H9 (cell line): Measurements from ENCODE around the gene ARHGEF12. TPM values are rescaled to one million over a fixed set of nuclear protein-coding genes. Genes with fewer than 3 reads are reported as not detected.

Experiments
- DNase-seq: peaks from one replicate; pipeline ENCODE4 v3.0.0-alpha.2; 2017
- H2AFZ ChIP-seq: one replicate; pipeline ENCODE4 v1.6.1; 2013; ENCODE audit warnings: mild to moderate bottlenecking, low read length, control low read depth, moderate library complexity
- H2AK5ac ChIP-seq: 2 replicates; pipeline ENCODE4 v1.6.1; 2013; ENCODE audit warnings: low read length, control low read depth, mixed read lengths; ENCODE audit not compliant: insufficient read length
- H2BK120ac ChIP-seq: one replicate; pipeline ENCODE4 v1.6.1; 2013; ENCODE audit warnings: low read depth, mild to moderate bottlenecking, low read length, control low read depth, inconsistent platforms; ENCODE audit not compliant: poor library complexity, severe bottlenecking
- H2BK12ac ChIP-seq: 2 replicates; pipeline ENCODE4 v1.6.1; 2013; ENCODE audit warnings: low read length, control low read depth, mixed read lengths, low read depth; ENCODE audit not compliant: insufficient read length
- H2BK15ac ChIP-seq: 2 replicates; pipeline ENCODE4 v1.6.1; 2013; ENCODE audit warnings: low read depth, low read length, control low read depth
- H2BK20ac ChIP-seq: one replicate; pipeline ENCODE4 v1.6.1; 2013; ENCODE audit warnings: low read depth, mild to moderate bottlenecking, low read length, control low read depth, inconsistent platforms; ENCODE audit not compliant: poor library complexity, severe bottlenecking
- H2BK5ac ChIP-seq: 2 replicates; pipeline ENCODE4 v1.6.1; 2013; ENCODE audit warnings: low read length, control low read depth, mixed read lengths; ENCODE audit not compliant: insufficient read length
- H3K14ac ChIP-seq: 2 replicates; pipeline ENCODE4 v1.6.1; 2013; ENCODE audit warnings: low read length, control low read depth; ENCODE audit not compliant: insufficient read depth
- H3K18ac ChIP-seq: 2 replicates; pipeline ENCODE4 v1.6.1; 2013; ENCODE audit warnings: low read depth, mild to moderate bottlenecking, mixed read lengths, low read length, control low read depth; ENCODE audit not compliant: insufficient read length
- H3K23ac ChIP-seq: 2 replicates; pipeline ENCODE4 v1.6.1; 2013; ENCODE audit warnings: low read length, control low read depth, mixed read lengths, low read depth; ENCODE audit not compliant: insufficient read length
- H3K23me2 ChIP-seq: 2 replicates; pipeline ENCODE4 v1.6.1; 2013; ENCODE audit warnings: low read depth, mild to moderate bottlenecking, mixed read lengths, low read length, control low read depth; ENCODE audit not compliant: insufficient read length, poor library complexity, severe bottlenecking
- H3K27ac ChIP-seq: 2 replicates; pipeline ENCODE4 v1.5.1; 2013; ENCODE audit warnings: low read length, control low read depth, mixed read lengths, low read depth; ENCODE audit not compliant: insufficient read length
- H3K27me3 ChIP-seq: 2 replicates; pipeline ENCODE4 v1.6.1; 2013; ENCODE audit warnings: low read length, control low read depth, inconsistent platforms; ENCODE audit not compliant: insufficient read depth
- H3K4ac ChIP-seq: 2 replicates; pipeline ENCODE4 v1.6.1; 2013; ENCODE audit warnings: low read depth, mild to moderate bottlenecking, control low read depth, inconsistent platforms, low read length, moderate library complexity
- H3K4me1 ChIP-seq: 2 replicates; pipeline ENCODE4 v1.6.1; 2013; ENCODE audit warnings: low read length, control low read depth, inconsistent platforms; ENCODE audit not compliant: insufficient read depth
- H3K4me2 ChIP-seq: 2 replicates; pipeline ENCODE4 v1.6.1; 2013; ENCODE audit warnings: low read length, control low read depth, mixed read lengths; ENCODE audit not compliant: insufficient read length, insufficient read depth
- H3K56ac ChIP-seq: 2 replicates; pipeline ENCODE4 v1.6.1; 2013; ENCODE audit warnings: low read depth, mild to moderate bottlenecking, mixed read lengths, low read length, control low read depth; ENCODE audit not compliant: insufficient read length
- H3K79me1 ChIP-seq: 2 replicates; pipeline ENCODE4 v1.6.1; 2013; ENCODE audit warnings: low read depth, mild to moderate bottlenecking, moderate library complexity, low read length, control low read depth, inconsistent platforms; ENCODE audit not compliant: insufficient read depth, poor library complexity, severe bottlenecking
- H3K79me2 ChIP-seq: 2 replicates; pipeline ENCODE4 v1.6.1; 2013; ENCODE audit warnings: low read length, control low read depth, inconsistent platforms; ENCODE audit not compliant: insufficient read depth
- H3K9ac ChIP-seq: 2 replicates; pipeline ENCODE4 v1.6.1; 2013; ENCODE audit warnings: low read length, control low read depth, mixed read lengths; ENCODE audit not compliant: insufficient read length; ENCODE audit errors: extremely low read depth
- H3K9me3 ChIP-seq: one replicate; pipeline ENCODE4 v1.6.1; 2013; ENCODE audit warnings: low read depth, low read length, inconsistent platforms; ENCODE audit not compliant: control insufficient read depth
- H3T11ph ChIP-seq: one replicate; pipeline ENCODE4 v1.6.1; 2013; ENCODE audit warnings: mild to moderate bottlenecking, low read length, control low read depth, inconsistent platforms
- H4K20me1 ChIP-seq: one replicate; pipeline ENCODE4 v1.6.1; 2013; ENCODE audit not compliant: control insufficient read depth, insufficient read length, insufficient read depth
- H4K5ac ChIP-seq: 2 replicates; pipeline ENCODE4 v1.6.1; 2013; ENCODE audit warnings: low read depth, mild to moderate bottlenecking, mixed read lengths, low read length, control low read depth; ENCODE audit not compliant: insufficient read length
- H4K8ac ChIP-seq: replicated peaks from 2 replicates; pipeline ENCODE4 v1.6.1; 2013; ENCODE audit warnings: low read length, control low read depth, mixed read lengths, low read depth; ENCODE audit not compliant: insufficient read length
- H4K91ac ChIP-seq: 2 replicates; pipeline ENCODE4 v1.6.1; 2013; ENCODE audit warnings: low read depth, mild to moderate bottlenecking, moderate library complexity, mixed read lengths, low read length, control low read depth; ENCODE audit not compliant: insufficient read length
- H3K27ac Mint-ChIP-seq, 3 experiments: 2 replicates in 2 of 3; 3 replicates in 1 of 3; pipeline ENCODE4 v1.8.0; 2020 to 2021; ENCODE audit warnings: mixed read lengths in 3 of 3, mild to moderate bottlenecking in 1 of 3, moderate library complexity in 1 of 3
- H3K27me3 Mint-ChIP-seq: 2 replicates; pipeline ENCODE4 v1.8.0; 2021; ENCODE audit warnings: low read depth, mild to moderate bottlenecking, moderate library complexity, mixed read lengths
- H3K36me3 Mint-ChIP-seq, 3 experiments: 2 replicates in 2 of 3; 3 replicates in 1 of 3; pipeline ENCODE4 v1.8.0; 2020 to 2021; ENCODE audit warnings: low read depth in 3 of 3, mixed read lengths in 3 of 3; ENCODE audit not compliant: insufficient read depth in 1 of 3
- H3K4me1 Mint-ChIP-seq, 2 experiments: 2 replicates each; pipeline ENCODE4 v1.8.0; 2020; ENCODE audit warnings: mixed read lengths in 2 of 2
- H3K4me3 Mint-ChIP-seq, 2 experiments: 2 replicates in 1 of 2; 3 replicates in 1 of 2; pipeline ENCODE4 v1.8.0; 2020 to 2021; ENCODE audit warnings: mild to moderate bottlenecking in 2 of 2, mixed read lengths in 2 of 2, moderate library complexity in 1 of 2
- H3K9me3 Mint-ChIP-seq, 2 experiments: 2 replicates in 1 of 2; 3 replicates in 1 of 2; pipeline ENCODE4 v1.8.0; 2020; ENCODE audit warnings: mild to moderate bottlenecking in 2 of 2, mixed read lengths in 2 of 2, moderate library complexity in 1 of 2
- WGBS: extraction: QIAGEN DNeasy Blood & Tissue Kit; methylation state at CpG from one replicate; pipeline ENCODE4 v1.1.7; 2013; ENCODE audit warnings: missing lambda C conversion rate, low lambda C conversion rate, mixed read lengths; ENCODE audit not compliant: insufficient read length; ENCODE audit errors: extremely low coverage; 5-methylcytosine and 5-hydroxymethylcytosine counted together
- total RNA-seq: library from RNA; stranded (reverse); gene quantifications from 2 replicates; pipeline ENCODE4 v1.2.1, GENCODE V29; 2021
- TF ChIP-seq, protein P1 (sequence below): fragments of 200-600 bp; sonication (generic); conservative IDR thresholded peaks from 3 replicates; pipeline ENCODE4 v1.8.0; 2021; ENCODE audit warnings: antibody characterized with exemption, mild to moderate bottlenecking

ARHGEF12 gene
- total RNA-seq, 1 experiment from 2014 or later = 27.0 TPM

DNA sequence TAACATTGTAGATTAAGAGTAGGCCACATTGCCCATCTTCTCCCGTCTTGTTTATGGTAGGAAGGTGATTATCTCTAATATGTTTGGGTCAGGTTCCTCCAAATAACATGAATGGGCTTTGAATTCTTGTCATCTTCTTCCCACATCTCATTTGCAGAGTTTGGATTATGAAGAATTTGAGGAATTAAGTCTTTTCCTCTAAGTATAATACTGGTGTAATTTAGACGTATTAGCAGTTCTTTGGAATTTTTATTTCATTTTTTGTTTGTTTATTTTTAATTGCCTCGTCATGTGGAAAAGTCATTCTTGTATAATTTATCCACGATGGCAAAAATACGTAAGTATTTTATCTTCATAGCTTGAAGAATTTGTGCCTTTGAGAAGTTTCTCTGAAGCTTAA lies 73.4 kb downstream of the ARHGEF12 start:
- no peak overlapping the region for H3T11ph ChIP-seq
- no CpG with 5 or more reads among the region's 5 CpGs for WGBS
- no peak overlapping the region for H2AK5ac ChIP-seq
- no peak overlapping the region for H3K14ac ChIP-seq
- no peaks in the 10 kb centered on the region for H3K23me2 ChIP-seq
- no peak overlapping the region for H2BK120ac ChIP-seq
- no peak for DNase-seq
- no peaks in the 10 kb centered on the region for H3K79me1 ChIP-seq
- no peak overlapping the region for H2BK15ac ChIP-seq
- no peak overlapping the region for H3K23ac ChIP-seq
- H3K4ac ChIP-seq = no peak overlapping the region
- H3K36me3 Mint-ChIP-seq = peaks cover 0 to 2% (median 0%) of the 10 kb centered on the region in 3 experiments; a peak in 2 of 7 replicates
- no peaks in the 10 kb centered on the region for H3K27me3 ChIP-seq
- no peak overlapping the region for H2BK5ac ChIP-seq
- H3K27ac ChIP-seq = no peak overlapping the region
- no peaks in the 10 kb centered on the region for H3K27me3 Mint-ChIP-seq
- H3K4me1 ChIP-seq = peaks cover 1% of the 10 kb centered on the region; the same call in 1 of the 2 replicates
- no peaks in the 10 kb centered on the region for H3K9me3 Mint-ChIP-seq
- H4K5ac ChIP-seq = no peak overlapping the region
- no peaks in the 10 kb centered on the region for H3K9me3 ChIP-seq
- no peaks in the 10 kb centered on the region for H4K20me1 ChIP-seq
- H4K91ac ChIP-seq = no peak overlapping the region
- H2BK12ac ChIP-seq = no peak overlapping the region
- TF ChIP-seq, protein P1, sequence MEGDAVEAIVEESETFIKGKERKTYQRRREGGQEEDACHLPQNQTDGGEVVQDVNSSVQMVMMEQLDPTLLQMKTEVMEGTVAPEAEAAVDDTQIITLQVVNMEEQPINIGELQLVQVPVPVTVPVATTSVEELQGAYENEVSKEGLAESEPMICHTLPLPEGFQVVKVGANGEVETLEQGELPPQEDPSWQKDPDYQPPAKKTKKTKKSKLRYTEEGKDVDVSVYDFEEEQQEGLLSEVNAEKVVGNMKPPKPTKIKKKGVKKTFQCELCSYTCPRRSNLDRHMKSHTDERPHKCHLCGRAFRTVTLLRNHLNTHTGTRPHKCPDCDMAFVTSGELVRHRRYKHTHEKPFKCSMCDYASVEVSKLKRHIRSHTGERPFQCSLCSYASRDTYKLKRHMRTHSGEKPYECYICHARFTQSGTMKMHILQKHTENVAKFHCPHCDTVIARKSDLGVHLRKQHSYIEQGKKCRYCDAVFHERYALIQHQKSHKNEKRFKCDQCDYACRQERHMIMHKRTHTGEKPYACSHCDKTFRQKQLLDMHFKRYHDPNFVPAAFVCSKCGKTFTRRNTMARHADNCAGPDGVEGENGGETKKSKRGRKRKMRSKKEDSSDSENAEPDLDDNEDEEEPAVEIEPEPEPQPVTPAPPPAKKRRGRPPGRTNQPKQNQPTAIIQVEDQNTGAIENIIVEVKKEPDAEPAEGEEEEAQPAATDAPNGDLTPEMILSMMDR = no peak
- no peak overlapping the region for H3K4me2 ChIP-seq
- no peak overlapping the region for H4K8ac ChIP-seq
- no peak overlapping the region for H3K4me3 Mint-ChIP-seq
- 0 out of 2 replicates have a peak, but pooled peaks cover 1% of the 10 kb centered on the region for H3K79me2 ChIP-seq
- no peak overlapping the region for H3K18ac ChIP-seq
- no peak overlapping the region for H2BK20ac ChIP-seq
- peak overlapping the region in 1 of 3 experiments; percentile 46; a peak in 2 of 7 replicates for H3K27ac Mint-ChIP-seq
- no peak overlapping the region for H2AFZ ChIP-seq
- H3K4me1 Mint-ChIP-seq = peaks cover 3 to 10% of the 10 kb centered on the region in 2 experiments
- no peak overlapping the region for H3K56ac ChIP-seq
- no peak overlapping the region for H3K9ac ChIP-seq
